Ovary (tissue), 3 donors: ENCODE results near the gene ITPR2.

Experiments
- EP300 ChIP-seq: sonication (generic); formaldehyde crosslinking; IDR thresholded peaks from one replicate; pipeline ENCODE4 v1.6.1; 2017; ENCODE audit warnings: antibody characterized with exemption
- POLR2A ChIP-seq: fragments of 450-650 bp; IDR thresholded peaks from one replicate; pipeline ENCODE4 v1.6.1; 2017; ENCODE audit warnings: antibody characterized with exemption, mild to moderate bottlenecking, moderate library complexity
- TF ChIP-seq, protein P1 (sequence below), 3 donors: fragments of 450-650 bp in 2 of 3; fragments of 200-600 bp in 1 of 3; IDR thresholded peaks; one replicate each; pipeline versions ENCODE4 v1.5.1 to v1.8.0; 2016 to 2022; ENCODE audit warnings: antibody characterized with exemption in 3 of 3, mild to moderate bottlenecking in 1 of 3
- donor health status: DM: no; HTN: no; CAD: no.

DNA sequence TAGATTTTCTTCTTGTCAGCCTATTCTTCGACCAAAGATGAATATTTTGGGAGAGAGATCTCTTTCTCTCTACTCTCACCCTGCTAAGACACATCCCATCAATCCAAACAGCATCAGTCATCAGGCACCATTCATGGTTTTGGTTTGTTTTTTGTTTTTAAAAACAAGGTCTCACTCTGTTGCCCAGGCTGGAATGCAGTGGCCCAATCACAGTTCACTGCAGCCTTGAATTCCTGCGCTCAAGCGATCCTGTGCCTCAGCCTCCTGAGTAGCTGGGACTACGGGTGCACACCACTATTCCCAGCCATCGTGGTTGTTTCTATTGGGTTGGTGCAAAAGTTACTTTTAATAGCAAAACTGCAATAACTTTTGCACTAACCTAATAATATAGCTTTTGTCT, 14.4 kb upstream of the ITPR2 start:
- TF ChIP-seq, protein P1, sequence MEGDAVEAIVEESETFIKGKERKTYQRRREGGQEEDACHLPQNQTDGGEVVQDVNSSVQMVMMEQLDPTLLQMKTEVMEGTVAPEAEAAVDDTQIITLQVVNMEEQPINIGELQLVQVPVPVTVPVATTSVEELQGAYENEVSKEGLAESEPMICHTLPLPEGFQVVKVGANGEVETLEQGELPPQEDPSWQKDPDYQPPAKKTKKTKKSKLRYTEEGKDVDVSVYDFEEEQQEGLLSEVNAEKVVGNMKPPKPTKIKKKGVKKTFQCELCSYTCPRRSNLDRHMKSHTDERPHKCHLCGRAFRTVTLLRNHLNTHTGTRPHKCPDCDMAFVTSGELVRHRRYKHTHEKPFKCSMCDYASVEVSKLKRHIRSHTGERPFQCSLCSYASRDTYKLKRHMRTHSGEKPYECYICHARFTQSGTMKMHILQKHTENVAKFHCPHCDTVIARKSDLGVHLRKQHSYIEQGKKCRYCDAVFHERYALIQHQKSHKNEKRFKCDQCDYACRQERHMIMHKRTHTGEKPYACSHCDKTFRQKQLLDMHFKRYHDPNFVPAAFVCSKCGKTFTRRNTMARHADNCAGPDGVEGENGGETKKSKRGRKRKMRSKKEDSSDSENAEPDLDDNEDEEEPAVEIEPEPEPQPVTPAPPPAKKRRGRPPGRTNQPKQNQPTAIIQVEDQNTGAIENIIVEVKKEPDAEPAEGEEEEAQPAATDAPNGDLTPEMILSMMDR (IDR thresholded peaks at IDR 0.05): no peak
- no peak for TF ChIP-seq EP300
- no peak for TF ChIP-seq POLR2A
